Spleen (tissue), 7 donors: Measurements from ENCODE around the gene MCTP1.

Experiments
- CTCF ChIP-seq, 11 experiments: fragments of 200-600 bp in 7 of 11; fragments of 450-650 bp in 4 of 11; sonication (generic) in 4 of 11; IDR thresholded peaks in 8 of 11; conservative IDR thresholded peaks in 3 of 11; 1 replicate in 7 of 11; 2 replicates in 4 of 11; pipeline versions ENCODE4 v1.4.0 to v1.8.0; 2016 to 2021; ENCODE audit warnings: antibody characterized with exemption in 11 of 11, inconsistent platforms in 4 of 11, mild to moderate bottlenecking in 1 of 11
- POLR2A ChIP-seq, 3 donors: fragments of 450-650 bp; IDR thresholded peaks; one replicate each; pipeline ENCODE4 v1.5.1; 2017; ENCODE audit warnings: antibody characterized with exemption in 3 of 3, mild to moderate bottlenecking in 1 of 3
- POLR2AphosphoS5 ChIP-seq, 3 donors: sonication (generic); formaldehyde crosslinking; IDR thresholded peaks; one replicate each; pipeline ENCODE4 v1.5.1; 2017; ENCODE audit warnings: antibody characterized with exemption in 3 of 3
- donor health status: DM: no; HTN: no; CAD: no; lungs with moderate emphysema.
- donor health status: DM: no; HTN: no; CAD: no.
- donor health status: DM: no; HTN: no; CAD: no.

GRCh38 chr5:95068289-95068910 is 216.5 kb downstream of the MCTP1 start:
- TF ChIP-seq POLR2A (IDR thresholded peaks at IDR 0.05): no peak
- no peak for TF ChIP-seq POLR2AphosphoS5 (IDR thresholded peaks at IDR 0.05)
- no peak for TF ChIP-seq CTCF (IDR thresholded peaks at IDR 0.05 in 8 of 11, conservative IDR thresholded peaks at IDR 0.05 in 3 of 11)
